Brain pericyte (primary cell): Measurements from ENCODE around the gene STC2.

Source experiments
- DNase-seq: peaks from one replicate; pipeline ENCODE4 v3.0.0-alpha.2; 2012; ENCODE audit warnings: low read depth, low spot score

Gene STC2

DNA sequence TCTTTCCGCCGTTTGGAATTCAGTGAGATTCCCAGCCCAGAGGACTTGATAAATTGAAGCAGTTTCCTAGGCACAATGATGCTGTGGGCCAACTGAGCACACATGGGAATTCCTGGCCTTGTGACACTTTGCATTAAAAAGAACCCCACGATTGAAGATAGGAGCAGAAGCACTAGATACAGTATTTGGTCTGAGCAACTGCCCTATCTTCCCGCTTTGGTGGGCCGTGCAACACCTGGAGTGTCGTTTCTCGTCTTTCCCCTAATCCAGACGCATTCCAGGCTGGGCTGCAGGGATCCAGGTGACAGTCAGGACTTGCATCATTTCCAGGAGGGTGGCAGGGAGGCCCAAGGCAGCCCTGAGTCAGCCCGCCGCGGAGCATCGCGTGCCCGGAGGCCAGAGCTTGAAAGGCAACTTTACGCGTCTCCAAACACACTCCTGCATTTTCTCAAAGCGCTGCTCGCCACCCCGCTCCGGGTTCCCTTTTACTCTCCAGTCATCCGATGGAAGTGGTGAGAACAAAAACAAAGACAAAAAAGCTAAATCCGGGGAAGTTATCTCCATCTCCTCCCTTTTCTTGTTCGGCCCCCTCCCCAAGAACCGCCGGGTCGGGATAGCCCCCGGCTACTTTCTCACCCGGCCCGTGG is 753 bp upstream of the STC2 start:
- DNase-seq, result no peak

DNA sequence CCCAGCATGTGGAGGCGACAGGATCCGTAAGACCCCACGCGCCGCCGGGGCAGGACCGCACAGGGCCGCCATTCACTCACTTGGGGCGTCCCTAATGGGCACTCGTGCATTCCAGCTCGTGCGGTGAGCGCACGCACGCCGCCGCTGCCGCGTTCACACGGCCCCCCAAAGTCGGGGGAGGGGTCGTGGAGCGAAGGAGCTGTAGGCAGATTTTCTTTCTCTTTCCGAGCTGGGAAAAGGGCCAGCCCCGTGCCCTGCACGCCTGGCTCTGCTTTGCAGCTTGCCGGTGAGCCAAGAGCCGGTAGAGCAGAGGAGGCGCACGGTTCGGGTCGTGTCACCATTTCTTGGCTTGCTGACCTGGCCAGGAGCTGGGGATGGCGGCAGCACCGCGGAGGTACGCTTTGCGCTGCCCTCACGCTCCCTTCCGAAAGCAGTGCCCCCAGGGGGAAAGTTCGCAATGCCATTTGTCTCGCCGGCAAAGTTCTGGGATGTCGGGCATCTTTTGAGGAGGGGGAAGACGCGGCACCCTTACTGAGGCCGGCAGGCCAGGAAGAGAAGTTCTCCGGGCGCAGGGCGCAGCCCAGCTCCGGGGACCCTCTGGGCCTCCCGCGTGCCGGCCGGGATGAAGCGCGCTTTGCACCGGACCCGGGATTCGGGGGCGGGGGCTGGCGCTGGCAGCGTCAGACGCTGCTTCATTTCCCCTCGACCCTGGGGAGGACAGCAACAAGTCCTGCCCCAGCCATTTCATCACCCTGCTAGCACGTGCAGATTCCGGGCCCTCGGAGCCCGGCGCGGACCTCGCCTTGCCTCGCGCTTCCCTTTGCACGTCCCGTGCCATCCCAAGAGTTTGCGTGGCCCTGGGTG is 898 bp downstream of the STC2 start:
- no peak for DNase-seq

DNA sequence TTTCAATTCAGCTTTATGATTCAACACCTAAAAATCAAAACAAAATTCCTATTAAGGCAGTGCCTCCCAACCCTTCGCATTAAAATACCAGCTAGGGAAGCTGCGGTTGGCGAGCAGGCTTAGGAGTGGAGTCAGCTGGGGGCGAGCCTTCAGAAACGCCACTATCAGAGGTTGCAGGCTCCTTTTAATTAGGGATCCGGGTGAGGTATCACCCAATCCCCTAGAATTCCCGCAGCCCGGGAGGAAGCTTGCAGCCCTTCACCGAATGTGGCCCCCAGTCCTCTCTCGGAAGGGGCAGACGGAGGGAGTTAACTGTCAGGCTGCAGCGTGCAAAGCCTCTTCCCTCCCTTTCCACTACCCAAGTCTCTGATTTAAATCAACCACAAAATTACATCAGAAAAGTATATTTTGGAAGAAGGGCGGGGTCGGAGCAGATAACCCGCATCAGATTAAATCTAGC is 1.7 kb downstream of the STC2 start:
- no peak for DNase-seq

DNA sequence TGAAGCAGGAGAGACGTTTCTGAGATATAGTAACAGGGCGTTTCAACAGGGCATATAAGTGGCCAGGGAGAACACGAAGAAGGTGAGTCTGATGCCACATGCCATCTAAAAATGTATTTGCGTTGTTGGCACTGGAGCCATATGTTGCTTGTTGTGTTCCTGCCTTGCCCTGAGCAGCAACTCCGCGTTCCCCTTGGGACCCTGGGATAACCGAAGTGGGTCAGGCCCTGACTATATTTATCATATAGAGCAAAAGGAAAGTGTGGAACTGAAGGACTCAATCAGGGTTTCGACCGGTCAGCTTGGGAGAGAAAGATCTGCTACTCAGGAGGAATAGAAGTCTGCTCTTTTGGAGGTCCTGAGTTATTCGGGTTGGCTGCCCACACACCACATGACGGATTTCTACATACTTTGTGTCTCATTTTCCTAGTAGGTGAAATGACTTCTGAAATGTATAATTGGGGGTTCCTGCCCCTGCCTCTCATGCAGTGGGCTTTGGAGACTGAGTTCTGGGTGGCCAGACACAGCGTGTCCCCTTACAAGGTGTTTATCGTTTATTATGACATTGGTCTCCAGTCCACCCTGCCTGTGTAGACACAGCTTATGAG is 3.0 kb downstream of the STC2 start:
- DNase-seq, result no peak

DNA sequence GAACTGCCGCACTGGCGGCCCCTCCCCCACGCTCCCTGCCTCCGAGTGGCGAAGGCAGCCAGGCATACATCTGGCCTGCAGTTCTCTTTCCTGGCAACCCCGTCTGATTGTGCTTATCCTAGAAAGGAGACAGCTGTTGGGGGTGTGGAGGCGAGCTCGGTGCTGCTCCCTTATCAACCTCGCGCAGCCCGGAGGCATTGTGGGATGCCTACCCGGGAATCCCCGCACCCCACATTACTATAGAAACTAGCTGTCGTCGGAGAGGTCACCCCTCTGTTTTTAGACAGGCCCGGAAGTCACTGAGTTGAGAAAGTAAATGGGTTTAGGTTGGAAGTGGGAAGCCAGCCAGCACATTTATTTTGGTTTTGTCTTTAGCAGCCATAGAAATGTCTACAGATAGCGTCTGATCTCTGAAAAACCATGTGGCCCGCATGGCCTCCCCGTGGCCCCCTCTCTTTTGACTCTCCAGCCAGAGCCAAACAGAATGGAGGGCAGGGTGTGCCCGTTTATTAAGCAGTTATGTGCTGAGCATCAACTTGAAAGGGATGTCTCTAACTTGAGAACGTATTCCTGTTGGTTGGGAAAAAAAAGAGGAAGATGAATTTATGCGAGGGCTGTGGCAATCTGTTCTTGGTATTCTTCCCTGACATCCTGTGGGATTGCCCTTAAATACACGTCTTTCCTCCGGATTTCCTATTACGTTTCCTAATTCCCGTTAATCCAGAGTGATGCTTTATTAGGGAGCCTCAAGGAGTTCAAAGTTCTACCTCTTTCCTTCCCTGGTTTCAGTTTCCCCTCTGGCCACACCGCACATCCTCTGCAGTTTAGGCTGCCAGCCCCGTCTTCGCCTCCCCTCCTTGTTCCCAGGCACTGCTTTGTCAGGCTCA is 3.9 kb downstream of the STC2 start:
- DNase-seq, result peak; percentile 77

DNA sequence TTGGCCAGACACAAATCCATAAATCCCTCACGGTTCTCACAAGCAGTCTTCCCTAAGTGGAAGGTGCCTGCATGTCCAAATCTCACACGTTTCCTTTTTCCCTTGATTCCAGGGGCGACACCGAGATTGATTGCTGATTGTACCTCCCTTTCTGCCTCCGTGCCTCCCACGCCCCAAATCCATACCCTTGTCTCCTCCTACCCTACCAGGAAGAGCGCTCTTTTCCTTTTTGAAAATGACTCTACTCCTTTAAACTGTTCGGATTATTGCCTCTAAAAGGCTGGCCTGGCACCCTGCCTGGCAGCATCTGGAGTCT is 4.5 kb downstream of the STC2 start:
- DNase-seq, result no peak

DNA sequence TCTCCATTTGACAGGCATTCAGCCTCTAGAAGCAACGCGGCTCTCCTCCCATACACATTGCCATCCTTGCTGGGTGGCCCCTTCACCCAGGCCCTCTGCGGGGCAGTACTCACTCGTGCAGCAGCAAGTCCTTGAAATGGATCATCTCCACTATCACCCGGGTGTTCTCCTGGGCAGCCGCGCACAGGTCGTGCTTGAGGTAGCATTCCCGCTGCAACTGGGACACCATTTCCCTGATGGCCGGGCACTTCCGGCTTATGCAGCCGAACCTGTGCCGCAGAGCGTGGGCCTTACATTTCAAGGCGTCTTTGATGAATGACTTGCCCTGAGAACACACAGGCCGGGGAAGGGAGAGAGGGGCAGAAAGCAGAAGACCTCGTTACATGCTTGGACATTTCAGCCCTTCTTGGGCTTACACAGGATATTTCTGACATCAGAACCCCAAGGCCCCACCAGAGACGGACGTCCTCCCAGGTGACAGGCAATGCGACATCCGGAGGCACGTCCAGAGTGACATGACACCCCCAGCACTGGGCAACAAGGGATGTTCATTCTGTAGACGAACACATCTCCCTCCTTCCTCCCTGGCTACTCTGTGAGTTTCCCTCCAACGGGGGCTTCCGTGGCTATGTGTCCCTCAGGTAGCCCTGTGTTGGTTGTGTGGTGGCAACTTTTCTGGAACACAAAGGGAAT is 5.0 kb downstream of the STC2 start:
- DNase-seq, result no peak

DNA sequence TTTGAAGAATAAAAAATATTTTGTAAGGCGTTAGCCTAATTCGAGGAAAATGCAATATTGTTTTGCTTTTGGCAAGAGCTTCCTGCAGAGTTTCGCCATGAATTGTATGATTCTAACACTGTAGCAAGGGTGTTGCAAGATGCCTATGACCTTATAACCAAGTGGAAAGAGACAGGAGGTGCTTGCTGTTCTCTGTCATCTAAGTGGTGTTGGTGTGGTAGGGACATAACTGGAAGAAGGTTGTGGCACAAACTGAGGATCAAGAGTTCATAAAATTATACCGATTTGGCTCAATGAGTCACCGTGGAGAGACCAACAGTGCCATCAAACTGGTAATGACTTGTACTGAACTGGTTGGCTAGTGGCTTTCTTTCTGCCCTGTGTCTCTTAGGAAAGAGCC is 6.3 kb downstream of the STC2 start:
- no peak for DNase-seq

DNA sequence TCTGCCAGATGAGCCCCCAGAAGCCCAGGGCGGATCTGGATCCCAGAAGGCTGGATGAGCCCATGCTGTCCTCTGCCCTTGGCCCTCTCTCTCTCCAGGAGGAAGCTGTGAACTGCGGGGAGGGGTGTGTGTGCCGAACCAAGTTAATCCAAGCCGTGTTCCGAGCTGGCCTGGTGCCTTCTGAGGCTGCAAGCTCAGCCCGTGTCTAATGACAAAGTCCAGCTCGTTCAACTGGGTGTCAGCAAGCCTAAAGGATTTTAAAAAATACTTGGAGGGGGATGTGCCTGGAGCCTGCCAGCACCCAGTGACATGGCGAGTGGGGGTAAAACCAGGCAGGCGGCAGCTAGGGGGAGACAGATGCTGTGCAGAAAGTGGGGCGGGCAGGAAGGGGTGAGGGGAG is 8.0 kb downstream of the STC2 start:
- no peak for DNase-seq

DNA sequence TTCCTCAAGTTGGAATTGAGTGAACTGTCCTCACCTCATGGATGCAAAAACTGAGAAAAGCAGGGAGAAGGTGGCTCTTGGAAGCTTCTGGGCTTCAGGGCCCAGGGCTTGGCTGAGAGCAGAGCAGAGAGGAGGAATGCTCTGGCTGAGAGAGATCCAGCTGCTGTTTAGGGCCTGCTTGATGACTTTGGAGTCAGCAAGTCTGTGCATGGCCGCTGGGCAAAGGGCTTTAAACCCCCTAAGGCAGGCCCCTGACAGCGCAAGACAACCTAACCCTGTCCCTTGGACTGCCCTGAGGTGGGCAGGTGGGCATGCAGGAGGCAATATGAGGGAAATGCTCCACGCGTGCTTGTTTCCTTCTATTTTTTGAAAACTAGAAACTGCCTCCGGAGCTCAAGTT is 8.6 kb downstream of the STC2 start:
- no peak for DNase-seq

DNA sequence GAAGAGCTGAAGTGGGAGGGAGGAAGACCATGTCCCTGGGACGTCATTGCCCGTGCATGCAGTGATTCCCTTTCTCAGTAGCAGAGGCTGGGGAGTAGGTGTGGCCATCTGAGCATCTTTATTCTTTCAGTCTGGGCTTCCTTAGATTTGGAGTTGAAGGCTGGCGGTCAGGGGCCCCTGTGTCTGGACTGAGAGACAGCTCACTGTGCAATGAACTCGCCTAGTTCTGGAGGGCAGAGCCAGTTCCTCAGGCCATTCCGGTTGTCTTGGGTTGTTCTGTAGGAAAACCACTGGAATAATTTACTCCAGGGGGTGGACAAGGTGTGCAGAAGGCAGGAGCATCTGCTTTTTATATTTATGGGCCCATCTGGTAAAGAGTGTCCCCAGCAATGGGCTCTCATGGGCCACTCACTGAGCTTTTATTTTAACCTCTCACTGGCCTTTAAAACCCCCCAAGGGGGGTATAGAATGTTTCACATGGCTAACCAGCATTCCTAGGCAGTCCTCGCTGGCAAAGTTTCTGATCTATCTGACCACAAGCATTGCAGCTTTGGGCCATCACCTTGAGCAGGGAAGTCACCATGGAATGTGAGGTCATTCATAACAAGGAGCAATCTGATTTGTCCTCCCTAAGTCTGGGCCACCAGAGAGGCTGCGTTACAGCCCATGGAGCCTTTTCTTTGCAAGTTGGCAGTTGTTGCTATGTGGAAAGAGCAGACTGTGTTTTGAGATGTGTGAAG is 9.2 kb downstream of the STC2 start:
- no peak for DNase-seq

DNA sequence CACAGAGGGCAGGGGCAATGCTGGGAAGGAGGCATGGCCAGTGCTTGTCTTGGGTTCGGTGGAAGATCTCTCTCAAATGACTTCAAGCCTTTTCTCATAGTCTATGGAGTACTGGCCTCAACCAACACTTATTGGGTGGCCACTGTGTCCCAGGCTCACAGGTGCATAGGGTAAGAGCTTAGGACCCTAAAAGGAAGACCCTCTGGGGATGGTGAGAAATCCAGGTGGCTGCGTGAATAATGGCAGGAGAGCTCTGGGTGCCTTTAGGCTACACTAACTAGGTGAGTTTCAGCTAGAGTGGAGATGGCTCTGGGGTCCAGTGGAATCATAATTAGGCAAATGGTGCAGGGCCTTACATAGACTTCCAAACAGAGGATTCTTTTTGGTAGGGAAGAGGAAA is 9.9 kb downstream of the STC2 start:
- no peak for DNase-seq

DNA sequence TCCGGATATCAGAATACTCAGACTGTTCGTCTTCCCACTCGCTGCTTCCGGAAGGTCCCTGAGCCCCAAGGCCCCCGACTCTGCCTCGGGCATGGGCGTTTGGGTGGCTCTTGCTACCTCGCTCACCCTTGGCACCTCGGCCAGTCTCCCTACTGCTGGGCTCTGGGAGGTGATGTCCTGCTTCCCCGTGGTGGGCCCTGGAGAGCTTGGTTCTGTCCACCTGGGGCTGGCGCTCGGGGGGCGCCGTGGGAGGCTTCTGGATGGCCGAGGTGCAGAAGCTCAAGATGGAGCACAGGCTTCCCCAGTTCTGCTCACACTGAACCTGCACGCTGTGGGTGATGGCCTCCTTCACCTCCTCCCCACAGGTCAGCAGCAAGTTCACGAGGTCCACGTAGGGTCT is 10.4 kb downstream of the STC2 start:
- no peak for DNase-seq

DNA sequence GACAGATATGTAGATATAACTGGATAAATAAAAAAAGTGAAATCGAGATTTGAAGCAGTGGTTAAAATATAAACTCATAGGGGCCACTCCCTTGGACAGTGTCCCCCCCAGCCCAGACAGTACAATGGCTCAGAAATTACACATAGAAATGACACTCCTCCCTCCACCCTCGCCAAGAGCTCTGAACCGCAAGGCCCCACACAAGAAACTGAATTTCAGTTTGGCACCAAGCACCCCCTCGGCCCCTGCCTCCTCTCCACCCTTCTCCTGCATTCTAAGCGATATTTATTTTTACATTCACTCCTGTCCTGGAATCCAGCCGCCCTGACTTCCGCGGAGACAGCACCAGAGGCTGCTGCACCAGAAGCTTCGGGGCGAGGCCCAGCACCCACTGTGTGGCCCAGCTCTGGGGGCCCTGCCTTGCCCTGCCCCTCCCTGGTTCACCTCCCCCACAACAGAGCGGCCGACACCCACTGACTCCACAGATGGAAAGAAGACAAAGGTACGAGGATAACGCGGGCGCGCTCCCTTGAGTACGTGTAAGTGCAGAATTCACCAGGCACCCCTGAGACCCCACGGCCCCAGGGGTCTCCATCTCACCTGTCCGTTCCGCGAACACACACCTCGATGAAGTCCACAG is 11.0 kb downstream of the STC2 start:
- DNase-seq, result no peak

DNA sequence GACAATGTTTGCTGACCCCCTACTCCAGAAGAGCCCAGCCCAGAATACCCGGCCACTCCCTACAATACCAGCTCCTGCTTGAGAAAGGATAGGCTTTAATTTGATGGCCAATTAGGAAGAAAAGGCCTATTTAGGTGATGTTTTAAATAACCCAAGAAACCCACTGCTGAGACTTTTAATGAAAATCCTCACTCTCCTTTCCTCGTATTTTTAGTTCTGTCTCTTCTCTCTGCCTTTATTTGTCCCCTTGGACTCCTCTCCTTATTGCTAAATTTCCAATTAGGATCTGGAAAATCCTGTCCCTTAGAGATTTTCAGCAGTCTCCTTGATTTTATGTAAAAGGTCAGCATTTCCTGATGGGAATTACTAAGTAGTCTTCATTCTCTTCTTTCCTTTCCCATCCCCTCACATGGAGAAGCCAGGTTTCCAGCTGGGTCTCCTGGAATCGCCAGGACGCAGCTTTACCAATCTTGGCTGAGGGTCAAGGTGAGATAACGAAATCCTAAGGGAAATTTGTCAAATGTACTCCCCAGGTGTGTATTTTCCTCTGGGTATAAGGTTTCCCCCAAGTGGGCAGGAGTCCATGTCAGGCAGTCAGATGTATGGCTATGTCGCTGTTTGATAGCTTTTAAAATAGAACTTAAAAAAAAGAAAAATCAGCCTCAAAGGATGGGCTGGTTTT is 11.7 kb downstream of the STC2 start:
- no peak for DNase-seq

DNA sequence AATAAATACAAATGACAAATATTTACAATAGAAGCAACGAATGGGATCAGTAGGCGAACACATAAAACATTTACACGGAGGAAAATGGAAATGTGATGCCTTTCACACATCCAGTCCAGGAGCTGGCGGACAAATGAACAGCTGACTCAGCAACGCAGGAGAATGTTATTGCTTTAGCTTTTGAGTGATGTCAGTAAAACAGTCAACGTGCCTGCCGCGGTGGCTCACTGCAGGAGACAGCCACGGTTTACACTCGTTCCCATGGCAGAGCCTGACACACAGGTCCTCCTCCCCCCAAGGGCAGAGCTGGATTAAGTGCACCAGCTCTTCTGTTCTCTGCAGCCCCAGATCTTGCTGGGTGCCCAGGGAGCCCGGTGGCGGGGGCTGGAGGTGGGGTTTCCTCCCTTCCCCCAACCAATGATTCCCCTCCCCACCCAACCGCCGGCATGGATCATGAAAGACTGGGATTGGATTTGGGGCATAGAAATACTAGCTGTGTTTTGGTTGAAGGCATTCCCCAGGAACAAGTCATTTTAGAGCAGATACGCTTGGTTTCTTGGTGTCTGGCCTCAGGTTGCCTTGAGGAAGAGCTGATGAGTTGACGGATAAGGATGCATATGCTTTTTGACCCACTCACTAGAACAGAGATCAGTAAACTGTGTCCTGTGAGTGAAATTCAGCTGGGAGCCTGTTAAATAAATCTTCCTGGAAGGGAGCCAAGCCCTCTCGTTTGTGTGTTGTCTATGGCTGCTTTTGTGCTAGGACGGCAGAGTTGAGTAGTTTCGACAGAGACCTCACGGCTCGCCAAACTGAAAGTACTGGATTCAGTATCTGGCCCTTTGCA is 12.5 kb downstream of the STC2 start:
- peak; percentile 93 for DNase-seq

DNA sequence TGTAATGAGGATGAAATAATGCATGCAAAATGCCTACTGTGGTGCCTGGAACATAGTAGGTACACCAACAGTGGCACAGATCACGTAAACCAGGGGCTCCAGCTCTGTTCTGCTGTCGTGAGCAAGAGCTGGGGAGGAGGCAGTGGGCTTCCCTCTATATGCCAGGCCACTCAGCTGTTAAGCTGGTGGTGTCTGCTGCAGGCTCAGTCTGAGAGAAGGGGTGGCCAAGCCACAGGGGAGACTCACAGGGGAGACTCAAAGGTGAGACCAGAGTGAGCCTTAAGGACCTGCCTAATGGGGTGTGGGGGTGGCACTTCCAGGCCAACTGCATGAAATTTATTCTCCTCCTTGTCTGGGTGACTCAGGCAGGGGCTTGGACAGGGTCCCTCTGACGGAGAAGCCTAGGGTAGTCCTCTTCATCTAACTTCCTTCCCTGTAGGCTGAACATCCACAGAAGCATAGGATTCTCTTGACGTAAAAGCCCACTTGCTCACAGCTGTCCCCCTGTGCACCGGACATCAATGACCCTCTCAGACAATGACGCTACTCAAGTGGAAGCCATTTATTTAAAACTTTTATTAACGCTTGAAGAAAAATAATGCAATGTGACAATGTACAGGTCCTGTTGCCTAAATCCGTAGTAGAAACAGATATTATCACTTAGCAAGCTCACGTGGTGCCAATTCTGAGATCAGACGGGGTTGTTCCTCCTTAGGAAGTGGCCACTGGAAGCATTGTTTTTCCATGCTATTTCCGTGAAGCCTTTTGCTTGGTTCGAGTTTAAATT is 13.9 kb downstream of the STC2 start:
- no peak for DNase-seq

DNA sequence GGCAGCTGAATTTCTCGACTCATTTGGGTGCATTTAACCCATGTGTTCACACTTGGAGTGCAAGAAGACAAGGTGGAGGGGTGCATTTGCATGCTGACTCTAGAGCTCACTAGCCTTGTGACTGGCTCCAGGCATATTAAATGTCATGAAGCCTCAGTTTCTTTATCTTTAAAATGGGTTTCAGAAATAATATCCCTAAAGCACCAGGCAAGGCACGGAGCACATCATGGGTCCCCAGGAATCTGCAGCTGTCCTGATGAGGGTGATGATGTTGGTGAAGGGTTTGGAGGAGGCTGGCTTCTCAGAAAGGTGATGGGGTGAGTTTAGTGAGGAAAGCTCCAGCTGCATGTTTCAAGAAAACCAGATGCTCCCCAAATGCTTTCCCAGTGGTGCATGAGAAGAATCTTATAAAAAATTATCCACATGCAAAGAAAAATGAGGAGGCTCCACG is 14.8 kb downstream of the STC2 start:
- no peak for DNase-seq
